WI38 (cell line): ENCODE data around the gene STK4.

Source experiments
- H3K4me3 ChIP-seq: 2 replicates; pipeline ENCODE4 v1.5.1; 2011; ENCODE audit warnings: low read depth, mild to moderate bottlenecking, control low read depth, low read length
- TF ChIP-seq, protein P1 (sequence below): IDR thresholded peaks from 2 replicates; pipeline ENCODE4 v1.5.1; 2012; ENCODE audit warnings: low read depth, mild to moderate bottlenecking, control low read depth, low read length

The STK4 gene

DNA sequence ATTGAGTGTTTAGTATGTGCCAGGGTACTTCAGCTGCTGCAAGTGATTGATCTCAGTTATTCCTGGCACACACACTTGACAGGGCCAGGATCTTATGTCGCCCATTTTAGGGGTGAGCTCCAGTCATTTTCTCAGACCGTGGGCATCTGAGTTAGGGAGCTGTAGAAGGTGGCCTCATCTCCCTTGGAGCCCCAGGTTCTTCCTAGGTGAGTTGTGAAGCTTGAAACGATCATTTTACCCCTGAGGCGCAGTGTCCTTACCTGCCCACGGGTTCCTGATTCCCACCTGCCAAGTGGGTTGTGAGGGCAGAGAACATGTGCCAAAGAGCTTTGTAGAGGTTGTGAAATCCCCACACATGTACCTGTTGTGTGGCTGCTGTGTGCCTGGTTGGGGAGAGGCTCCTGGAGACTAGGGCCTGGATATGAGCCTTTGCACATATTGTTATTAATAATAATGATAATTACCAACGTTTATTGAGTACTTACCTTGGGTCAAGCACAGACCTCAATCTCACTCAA, 135.1 kb downstream of the STK4 start:
- TF ChIP-seq, protein P1, sequence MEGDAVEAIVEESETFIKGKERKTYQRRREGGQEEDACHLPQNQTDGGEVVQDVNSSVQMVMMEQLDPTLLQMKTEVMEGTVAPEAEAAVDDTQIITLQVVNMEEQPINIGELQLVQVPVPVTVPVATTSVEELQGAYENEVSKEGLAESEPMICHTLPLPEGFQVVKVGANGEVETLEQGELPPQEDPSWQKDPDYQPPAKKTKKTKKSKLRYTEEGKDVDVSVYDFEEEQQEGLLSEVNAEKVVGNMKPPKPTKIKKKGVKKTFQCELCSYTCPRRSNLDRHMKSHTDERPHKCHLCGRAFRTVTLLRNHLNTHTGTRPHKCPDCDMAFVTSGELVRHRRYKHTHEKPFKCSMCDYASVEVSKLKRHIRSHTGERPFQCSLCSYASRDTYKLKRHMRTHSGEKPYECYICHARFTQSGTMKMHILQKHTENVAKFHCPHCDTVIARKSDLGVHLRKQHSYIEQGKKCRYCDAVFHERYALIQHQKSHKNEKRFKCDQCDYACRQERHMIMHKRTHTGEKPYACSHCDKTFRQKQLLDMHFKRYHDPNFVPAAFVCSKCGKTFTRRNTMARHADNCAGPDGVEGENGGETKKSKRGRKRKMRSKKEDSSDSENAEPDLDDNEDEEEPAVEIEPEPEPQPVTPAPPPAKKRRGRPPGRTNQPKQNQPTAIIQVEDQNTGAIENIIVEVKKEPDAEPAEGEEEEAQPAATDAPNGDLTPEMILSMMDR = no peak
- no peak overlapping the region; the same call in 1 of the 2 replicates for H3K4me3 ChIP-seq

DNA sequence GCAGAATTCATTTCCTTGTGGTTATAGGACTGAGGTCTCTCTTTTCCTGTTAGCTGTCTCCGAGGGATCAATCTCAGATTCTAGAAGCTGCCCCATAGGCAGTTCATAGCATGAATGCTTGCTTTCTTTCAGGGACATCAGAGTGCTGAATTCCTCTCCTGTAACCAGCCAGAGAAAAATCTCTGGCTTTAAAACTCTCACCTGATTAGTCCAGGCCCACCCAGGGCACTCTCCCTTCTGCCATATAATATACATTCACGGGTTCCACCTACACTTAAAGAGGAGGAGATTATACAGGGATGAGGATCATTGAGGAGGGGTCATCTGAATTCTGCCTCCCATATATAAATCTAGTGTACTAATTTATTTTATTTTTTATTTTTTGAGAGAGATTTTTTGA, 136.8 kb downstream of the STK4 start:
- no peak overlapping the region for H3K4me3 ChIP-seq
- TF ChIP-seq, protein P1 = no peak

DNA sequence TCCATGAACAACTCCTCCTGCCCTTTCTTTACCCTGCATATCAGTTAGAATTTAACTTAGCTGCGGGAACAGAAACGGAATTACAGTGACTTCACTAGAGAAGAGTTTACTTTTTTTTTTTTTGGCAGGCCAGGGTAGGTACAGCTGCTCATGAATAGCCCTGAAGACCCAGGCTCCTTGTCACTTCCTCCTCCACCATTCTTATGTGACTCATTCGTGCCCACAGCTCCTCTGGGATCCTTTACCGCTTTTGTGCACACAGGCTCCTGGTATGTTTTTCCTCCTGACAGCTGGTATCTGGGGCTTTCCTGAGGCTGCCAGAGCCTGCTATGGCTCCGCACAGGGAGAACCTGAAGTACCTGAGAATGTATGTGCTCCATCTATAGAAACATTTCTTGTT, 138.5 kb downstream of the STK4 start:
- no peak overlapping the region for H3K4me3 ChIP-seq
- TF ChIP-seq, protein P1 = no peak

DNA sequence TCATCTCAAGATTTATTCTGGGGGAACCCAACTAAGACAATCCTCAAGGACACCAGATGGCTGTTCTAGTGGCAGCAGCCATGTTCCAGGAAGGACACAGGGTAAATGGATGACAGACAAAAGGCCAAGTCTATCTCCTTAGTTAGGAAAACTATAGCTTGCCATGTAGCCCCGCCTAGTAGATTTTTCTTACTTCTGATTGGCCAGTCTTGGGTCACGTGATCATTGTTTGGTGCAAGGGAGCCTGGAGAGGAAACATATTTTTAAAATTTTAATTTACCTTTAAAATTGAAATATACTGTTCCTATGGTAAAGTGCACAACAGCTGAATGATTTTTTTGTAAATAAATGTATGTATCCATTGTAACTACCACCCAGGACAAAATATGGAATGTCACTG, 139.0 kb downstream of the STK4 start:
- H3K4me3 ChIP-seq = no peak overlapping the region
- TF ChIP-seq, protein P1 = no peak

DNA sequence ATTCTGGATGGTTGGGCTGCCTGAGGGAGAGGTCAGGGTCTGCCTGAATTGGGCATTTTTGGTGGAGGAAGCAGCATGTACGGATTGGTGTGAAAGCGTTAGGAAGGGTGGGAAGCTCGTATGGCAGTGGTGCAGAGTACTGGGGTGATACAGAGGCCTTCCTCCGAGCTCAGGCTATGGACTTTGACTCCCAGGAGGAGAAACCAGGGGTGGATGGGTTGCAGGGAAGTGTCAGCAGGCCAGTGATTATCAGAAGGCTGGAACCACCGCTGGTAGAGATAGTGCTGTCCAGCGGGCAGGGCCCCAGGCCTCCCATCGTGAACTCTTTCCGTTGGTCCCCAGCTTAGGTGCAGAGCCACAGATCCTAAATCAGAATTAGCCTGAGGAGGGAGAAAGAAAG, 143.3 kb downstream of the STK4 start:
- TF ChIP-seq, protein P1 = no peak
- H3K4me3 ChIP-seq = no peak overlapping the region

DNA sequence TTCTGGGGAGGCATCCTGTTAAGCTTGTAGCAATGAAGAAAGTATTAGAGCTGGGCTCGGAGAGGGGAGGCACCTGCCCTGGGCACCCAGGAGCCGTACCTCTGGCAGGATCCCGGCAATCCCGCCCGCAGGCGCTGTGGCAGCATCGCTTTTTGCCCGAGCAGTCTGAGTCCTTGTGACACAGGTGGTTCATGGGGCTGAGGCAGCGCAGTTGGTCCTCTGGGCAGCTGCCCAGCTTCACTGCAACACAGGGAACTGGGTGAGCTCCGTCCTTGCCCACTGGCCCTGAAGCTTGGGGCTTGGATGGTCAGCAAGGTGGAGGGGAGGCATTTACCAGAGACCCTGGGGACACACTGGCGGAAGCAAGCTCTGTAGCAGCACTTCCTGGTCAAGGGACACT, 144.0 kb downstream of the STK4 start:
- no peak overlapping the region for H3K4me3 ChIP-seq
- TF ChIP-seq, protein P1 = no peak

DNA sequence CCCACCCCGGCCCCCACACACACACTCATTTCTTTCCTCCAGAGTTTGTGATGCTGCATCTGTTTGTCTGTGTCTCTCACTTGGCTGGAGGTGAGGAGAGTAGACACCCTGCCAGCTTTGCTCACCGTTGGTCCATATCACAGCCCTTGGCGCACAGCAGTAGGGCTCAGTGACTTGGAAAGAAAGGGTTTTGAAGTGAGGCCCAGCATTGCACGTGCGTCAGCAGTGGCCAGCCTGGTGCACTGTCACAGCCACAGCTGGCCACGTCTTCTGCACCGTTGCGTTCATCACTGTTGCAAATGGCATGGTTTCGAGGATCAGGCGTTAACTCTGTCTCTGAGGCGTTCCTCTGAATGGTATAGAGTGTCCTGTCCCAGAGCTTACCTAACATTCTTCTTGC, 145.0 kb downstream of the STK4 start:
- H3K4me3 ChIP-seq = no peak overlapping the region
- TF ChIP-seq, protein P1 = no peak
